K562 (cell line): ENCODE measurements around the gene NHLH1. TPM values are rescaled to one million over a fixed set of nuclear protein-coding genes. Genes with fewer than 3 reads are reported as not detected.

Experiments
- CTBP1 ChIP-seq: fragments of 450-650 bp; IDR thresholded peaks from 2 replicates; pipeline ENCODE4 v1.6.1; 2016; ENCODE audit warnings: borderline replicate concordance
- CXXC5 ChIP-seq: fragments of 250-450 bp; sonication (Bioruptor Pico); IDR thresholded peaks from 2 replicates; pipeline ENCODE4 v1.8.0; 2022; ENCODE audit warnings: inconsistent platforms, mild to moderate bottlenecking, moderate library complexity
- DACH1 ChIP-seq: fragments of 450-650 bp; IDR thresholded peaks from 2 replicates; pipeline ENCODE4 v1.6.1; 2018; ENCODE audit not compliant: partially characterized antibody
- FIP1L1 ChIP-seq: fragments of 200-400 bp; formaldehyde crosslinking; IDR thresholded peaks from 2 replicates; pipeline ENCODE4 v1.6.1; 2018; ENCODE audit warnings: mild to moderate bottlenecking, low read depth, low read length; ENCODE audit not compliant: poor library complexity, severe bottlenecking
- HNRNPL ChIP-seq: fragments of 200-400 bp; formaldehyde crosslinking; IDR thresholded peaks from 2 replicates; pipeline ENCODE4 v1.6.1; 2017; ENCODE audit warnings: low read depth, mild to moderate bottlenecking, low read length
- KDM1A ChIP-seq, 2 experiments: fragments of 450-650 bp; IDR thresholded peaks; 2 replicates each; pipeline ENCODE4 v1.6.1; 2016; ENCODE audit warnings: mild to moderate bottlenecking in 2 of 2
- MEF2A ChIP-seq: IDR thresholded peaks from 2 replicates; pipeline ENCODE4 v1.6.1; 2011; ENCODE audit warnings: low read depth, mild to moderate bottlenecking, low read length, moderate library complexity; ENCODE audit not compliant: control insufficient read depth
- NELFE ChIP-seq: IDR thresholded peaks from 2 replicates; pipeline ENCODE4 v1.6.1; 2011; ENCODE audit warnings: mild to moderate bottlenecking; ENCODE audit not compliant: insufficient read depth, insufficient read length
- NRF1 ChIP-seq, 2 experiments: fragments of 450-650 bp; IDR thresholded peaks in 1 of 2; conservative IDR thresholded peaks in 1 of 2; 2 replicates each; pipeline ENCODE4 v1.6.1; 2014; ENCODE audit warnings: mild to moderate bottlenecking in 2 of 2
- PCBP1 ChIP-seq: fragments of 200-400 bp; formaldehyde crosslinking; IDR thresholded peaks from 2 replicates; pipeline ENCODE4 v1.6.1; 2018; ENCODE audit warnings: mild to moderate bottlenecking, low read depth, low read length; ENCODE audit not compliant: poor library complexity, severe bottlenecking
- RCOR1 ChIP-seq, 2 experiments: IDR thresholded peaks; 2 replicates each; pipeline ENCODE4 v1.6.1; 2012; ENCODE audit warnings: low read depth in 2 of 2, low read length in 2 of 2, borderline replicate concordance in 1 of 2, improper control_type of control experiment in 1 of 2
- SMAD4 ChIP-seq: fragments of 250-450 bp; sonication (Bioruptor Pico); conservative IDR thresholded peaks from 2 replicates; pipeline ENCODE4 v1.8.0; 2021; ENCODE audit warnings: inconsistent platforms, mild to moderate bottlenecking, moderate library complexity
- SNRNP70 ChIP-seq: fragments of 200-400 bp; formaldehyde crosslinking; optimal IDR thresholded peaks from 2 replicates; pipeline ENCODE3; 2017; ENCODE audit warnings: low read depth, low read length
- SOX6 ChIP-seq: fragments of 450-650 bp; IDR thresholded peaks from 2 replicates; pipeline ENCODE4 v1.6.1; 2014; ENCODE audit warnings: mild to moderate bottlenecking
- SRF ChIP-seq, 2 experiments: fragments of 250-450, 450-650 bp in 1 of 2; sonication (Bioruptor Pico) in 1 of 2; sonication (generic) in 1 of 2; formaldehyde crosslinking; IDR thresholded peaks; 2 replicates each; pipeline versions ENCODE4 v1.5.0 to v1.5.1; 2020 to 2022; ENCODE audit warnings: mild to moderate bottlenecking in 1 of 2, missing genetic modification reagents in 1 of 2
- SRSF9 ChIP-seq: fragments of 200-400 bp; formaldehyde crosslinking; IDR thresholded peaks from 2 replicates; pipeline ENCODE4 v1.6.1; 2017; ENCODE audit warnings: low read depth, low read length, borderline replicate concordance
- ZBTB17 ChIP-seq: fragments of 450-650 bp; formaldehyde crosslinking; IDR thresholded peaks from 2 replicates; pipeline ENCODE4 v1.4.0; 2020; ENCODE audit warnings: mild to moderate bottlenecking
- ZNF347 ChIP-seq: fragments of 450-650 bp; formaldehyde crosslinking; IDR thresholded peaks from 2 replicates; pipeline ENCODE4 v1.4.0; 2020; ENCODE audit warnings: low read depth, mild to moderate bottlenecking, moderate library complexity
- ZNF695 ChIP-seq: fragments of 450-650 bp; formaldehyde crosslinking; IDR thresholded peaks from 2 replicates; pipeline ENCODE4 v1.4.0; 2020; ENCODE audit warnings: mild to moderate bottlenecking, moderate library complexity
- polyA plus RNA-seq, 8 experiments: library from polyadenylated mRNA; depleted of rRNA in 4 of 8; stranded (reverse) in 5 of 8; unstranded in 3 of 8; fragments of >200 nt; fragmentation: Nextera tagmentation in 2 of 8; fragmentation: Illumina TruSeq in 1 of 8; extraction: Ambion mirVana in 2 of 8; extraction: Trizol in 1 of 8; gene quantifications; 2 replicates each; pipeline versions ENCODE4 v1.2.1 to v1.2.3, GENCODE V29; 2011 to 2014; ENCODE audit warnings: inconsistent platforms in 1 of 8, missing spikeins in 1 of 8
- total RNA-seq, 7 experiments: library from RNA; depleted of rRNA in 6 of 7; stranded (reverse); fragments of >200 nt in 6 of 7; fragmentation: Illumina TruSeq in 2 of 7; extraction: Trizol in 2 of 7; gene quantifications; 2 replicates each; pipeline versions ENCODE4 v1.2.1 to v1.2.3, GENCODE V29; 2011 to 2021; ENCODE audit warnings: low replicate concordance in 1 of 7
- TF ChIP-seq, protein P1 (sequence below): fragments of 450-650 bp; formaldehyde crosslinking; IDR thresholded peaks from 2 replicates; pipeline ENCODE4 v1.4.0; 2022; ENCODE audit warnings: mild to moderate bottlenecking, moderate library complexity
- TF ChIP-seq, protein P2 (sequence below): sonication (generic); formaldehyde crosslinking; IDR thresholded peaks from 2 replicates; pipeline ENCODE4 v1.8.0; 2022; ENCODE audit warnings: missing genetic modification reagents, mild to moderate bottlenecking, moderate library complexity, borderline replicate concordance
- TF ChIP-seq, protein P3 (sequence below), 2 experiments: fragments of 450-650 bp; conservative IDR thresholded peaks; 2 replicates each; pipeline ENCODE4 v1.6.1; 2017; ENCODE audit warnings: mild to moderate bottlenecking in 2 of 2, moderate library complexity in 2 of 2
- TF ChIP-seq, protein P4 (sequence below): sonication (generic); formaldehyde crosslinking; IDR thresholded peaks from 2 replicates; pipeline ENCODE4 v1.8.1; 2022; ENCODE audit warnings: missing genetic modification reagents

The NHLH1 gene
- total and polyA plus RNA-seq, 9 of the 15 experiments (the other 6 are each of a cell fraction or from before 2014, with no cell fraction given) = 0.09 to 1.3 (median 0.35) TPM; not detected in 1

DNA sequence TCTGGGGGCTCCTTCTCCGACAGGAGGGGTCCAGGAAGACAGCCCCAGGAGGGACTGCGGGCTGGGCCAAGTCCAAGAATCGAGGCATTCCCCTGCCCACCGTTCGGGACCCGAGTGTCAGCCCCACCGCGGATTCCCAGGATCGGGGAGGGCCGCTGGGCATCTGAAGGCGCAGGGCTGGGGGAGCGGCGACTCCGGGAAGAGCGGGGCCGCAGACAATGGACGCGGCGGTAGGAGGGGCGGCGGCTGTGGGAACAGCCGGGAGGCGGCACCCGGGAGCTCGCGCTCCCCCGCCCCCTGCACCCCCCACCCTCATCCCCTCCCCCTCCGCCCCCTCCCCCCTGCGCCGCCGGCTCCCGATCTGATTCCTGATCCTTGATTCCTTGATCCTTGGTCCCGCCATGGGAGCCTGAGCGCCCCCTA, 33.4 kb downstream of the NHLH1 start, which contains the start of gene VANGL2 (continued):
- TF ChIP-seq, protein P1, sequence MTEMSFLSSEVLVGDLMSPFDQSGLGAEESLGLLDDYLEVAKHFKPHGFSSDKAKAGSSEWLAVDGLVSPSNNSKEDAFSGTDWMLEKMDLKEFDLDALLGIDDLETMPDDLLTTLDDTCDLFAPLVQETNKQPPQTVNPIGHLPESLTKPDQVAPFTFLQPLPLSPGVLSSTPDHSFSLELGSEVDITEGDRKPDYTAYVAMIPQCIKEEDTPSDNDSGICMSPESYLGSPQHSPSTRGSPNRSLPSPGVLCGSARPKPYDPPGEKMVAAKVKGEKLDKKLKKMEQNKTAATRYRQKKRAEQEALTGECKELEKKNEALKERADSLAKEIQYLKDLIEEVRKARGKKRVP (CRISPR knock-in tag) = no peak
- TF ChIP-seq CTBP1 = peak; percentile 29; the same call in 1 of the 2 replicates
- peak; percentile 77 for TF ChIP-seq CXXC5 (CRISPR knock-in tag)
- TF ChIP-seq, protein P2, sequence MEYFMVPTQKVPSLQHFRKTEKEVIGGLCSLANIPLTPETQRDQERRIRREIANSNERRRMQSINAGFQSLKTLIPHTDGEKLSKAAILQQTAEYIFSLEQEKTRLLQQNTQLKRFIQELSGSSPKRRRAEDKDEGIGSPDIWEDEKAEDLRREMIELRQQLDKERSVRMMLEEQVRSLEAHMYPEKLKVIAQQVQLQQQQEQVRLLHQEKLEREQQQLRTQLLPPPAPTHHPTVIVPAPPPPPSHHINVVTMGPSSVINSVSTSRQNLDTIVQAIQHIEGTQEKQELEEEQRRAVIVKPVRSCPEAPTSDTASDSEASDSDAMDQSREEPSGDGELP = peak; percentile 38; the same call in 1 of the 2 replicates
- TF ChIP-seq SMAD4 = peak; percentile 86
- TF ChIP-seq NRF1 (conservative IDR thresholded peaks at IDR 0.05 in 1 of 2, IDR thresholded peaks at IDR 0.05 in 1 of 2) = peak in 1 of 2 experiments; percentile 20; a peak in 1 of 4 replicates
- no peak for TF ChIP-seq DACH1
- TF ChIP-seq ZNF347 (CRISPR knock-in tag) = no peak
- TF ChIP-seq SOX6 = peak; percentile 75
- TF ChIP-seq KDM1A (IDR thresholded peaks at IDR 0.05) = 0 out of 4 replicates have a peak, but pooled peaks of 1 of the 2 experiments have one; percentile 31
- TF ChIP-seq, protein P3, sequence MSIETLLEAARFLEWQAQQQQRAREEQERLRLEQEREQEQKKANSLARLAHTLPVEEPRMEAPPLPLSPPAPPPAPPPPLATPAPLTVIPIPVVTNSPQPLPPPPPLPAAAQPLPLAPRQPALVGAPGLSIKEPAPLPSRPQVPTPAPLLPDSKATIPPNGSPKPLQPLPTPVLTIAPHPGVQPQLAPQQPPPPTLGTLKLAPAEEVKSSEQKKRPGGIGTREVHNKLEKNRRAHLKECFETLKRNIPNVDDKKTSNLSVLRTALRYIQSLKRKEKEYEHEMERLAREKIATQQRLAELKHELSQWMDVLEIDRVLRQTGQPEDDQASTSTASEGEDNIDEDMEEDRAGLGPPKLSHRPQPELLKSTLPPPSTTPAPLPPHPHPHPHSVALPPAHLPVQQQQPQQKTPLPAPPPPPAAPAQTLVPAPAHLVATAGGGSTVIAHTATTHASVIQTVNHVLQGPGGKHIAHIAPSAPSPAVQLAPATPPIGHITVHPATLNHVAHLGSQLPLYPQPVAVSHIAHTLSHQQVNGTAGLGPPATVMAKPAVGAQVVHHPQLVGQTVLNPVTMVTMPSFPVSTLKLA (conservative IDR thresholded peaks at IDR 0.05) = no peak
- peak; percentile 46 for TF ChIP-seq FIP1L1
- peak; percentile 99 for TF ChIP-seq PCBP1
- no peak for TF ChIP-seq SRF (CRISPR knock-in tag; IDR thresholded peaks at IDR 0.05)
- TF ChIP-seq HNRNPL = peak; percentile 60; the same call in 1 of the 2 replicates
- TF ChIP-seq SRSF9 = no peak
- TF ChIP-seq ZNF695 = no peak
- TF ChIP-seq RCOR1 (IDR thresholded peaks at IDR 0.05; ENCODE audit: borderline replicate concordance in 1 of 2, low read depth in 2 of 2, low read length in 2 of 2) = peak; percentile 25 to 62; a peak in 1 of 4 replicates
- TF ChIP-seq, protein P4, sequence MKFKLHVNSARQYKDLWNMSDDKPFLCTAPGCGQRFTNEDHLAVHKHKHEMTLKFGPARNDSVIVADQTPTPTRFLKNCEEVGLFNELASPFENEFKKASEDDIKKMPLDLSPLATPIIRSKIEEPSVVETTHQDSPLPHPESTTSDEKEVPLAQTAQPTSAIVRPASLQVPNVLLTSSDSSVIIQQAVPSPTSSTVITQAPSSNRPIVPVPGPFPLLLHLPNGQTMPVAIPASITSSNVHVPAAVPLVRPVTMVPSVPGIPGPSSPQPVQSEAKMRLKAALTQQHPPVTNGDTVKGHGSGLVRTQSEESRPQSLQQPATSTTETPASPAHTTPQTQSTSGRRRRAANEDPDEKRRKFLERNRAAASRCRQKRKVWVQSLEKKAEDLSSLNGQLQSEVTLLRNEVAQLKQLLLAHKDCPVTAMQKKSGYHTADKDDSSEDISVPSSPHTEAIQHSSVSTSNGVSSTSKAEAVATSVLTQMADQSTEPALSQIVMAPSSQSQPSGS (CRISPR knock-in tag) = no peak
- 0 out of 2 replicates have a peak, but pooled peaks have one; percentile 27 for TF ChIP-seq ZBTB17 (CRISPR knock-in tag)
- no peak for TF ChIP-seq MEF2A
- no peak for TF ChIP-seq SNRNP70
- no peak for TF ChIP-seq NELFE
